Panc1 (cell line): ENCODE data around the gene ZBTB7C. TPM values are rescaled to one million over a fixed set of nuclear protein-coding genes. Genes with fewer than 3 reads are reported as not detected.

Experiments used
- ATAC-seq: fragments of 200-7000 bp; cut with Tn5 transposase; 2 replicates; pipeline ENCODE4 v1.9.1; 2020; ENCODE audit warnings: mild to moderate bottlenecking, moderate library complexity
- BruUV-seq: library from RNA; stranded (reverse); fragments of 400-500 nt; replicated peaks from 2 replicates; lab custom pipeline; 2021; lab: Mats Ljungman, UMichigan
- CTCF ChIA-PET: fragments of 300-600 bp; sonication (Branson Sonifier 250); formaldehyde crosslinking; loops from one replicate; lab custom pipeline; 2022; ENCODE audit warnings: antibody characterized with exemption; lab: Charles Lee
- POLR2A ChIA-PET: fragments of 300-600 bp; sonication (Branson Sonifier 250); formaldehyde crosslinking; loops from one replicate; lab custom pipeline; 2022; ENCODE audit warnings: antibody characterized with exemption; lab: Charles Lee
- DNase-seq: peaks from one replicate; pipeline ENCODE4 v3.0.0-alpha.2; 2010; ENCODE audit warnings: low read depth, low spot score
- H3K27ac ChIP-seq: 2 replicates; pipeline ENCODE4 v1.5.1; 2011; ENCODE audit warnings: mild to moderate bottlenecking, low read length, inconsistent platforms
- H3K27me3 ChIP-seq: fragments of 200-500 bp; sonication (Bioruptor generic); 2 replicates; pipeline ENCODE4 v1.6.0; 2014; ENCODE audit warnings: low read length, inconsistent platforms; ENCODE audit not compliant: control insufficient read depth, insufficient read depth
- H3K36me3 ChIP-seq: fragments of 200-500 bp; sonication (Bioruptor generic); 2 replicates; pipeline ENCODE4 v1.5.1; 2014; ENCODE audit warnings: inconsistent platforms, mild to moderate bottlenecking, low read length, moderate library complexity; ENCODE audit not compliant: control insufficient read depth, insufficient read depth
- H3K4me1 ChIP-seq: 2 replicates; pipeline ENCODE4 v1.5.1; 2011; ENCODE audit warnings: inconsistent platforms, mild to moderate bottlenecking, low read length, moderate library complexity; ENCODE audit not compliant: control insufficient read depth, insufficient read depth
- H3K4me3 ChIP-seq, 2 experiments: 2 replicates each; pipeline ENCODE4 v1.5.1; 2011 to 2012; ENCODE audit warnings: low read depth in 2 of 2, low read length in 2 of 2, mild to moderate bottlenecking in 2 of 2, inconsistent platforms in 1 of 2, moderate library complexity in 1 of 2
- H3K9me3 ChIP-seq: fragments of 200-500 bp; sonication (Bioruptor generic); 2 replicates; pipeline ENCODE4 v1.5.1; 2014; ENCODE audit warnings: low read depth, mild to moderate bottlenecking, inconsistent platforms, low read length, moderate library complexity; ENCODE audit not compliant: control insufficient read depth, insufficient read depth
- POLR2AphosphoS5 ChIP-seq: IDR thresholded peaks from 2 replicates; pipeline ENCODE4 v1.6.1; 2012; ENCODE audit warnings: mild to moderate bottlenecking, low read depth, low read length, moderate library complexity
- REST ChIP-seq, 2 experiments: IDR thresholded peaks; 2 replicates each; pipeline ENCODE4 v1.6.1; 2011 to 2012; ENCODE audit warnings: low read depth in 2 of 2, control low read depth in 1 of 2, low read length in 1 of 2, mild to moderate bottlenecking in 1 of 2, moderate library complexity in 1 of 2; ENCODE audit not compliant: insufficient read depth in 1 of 2
- SIN3A ChIP-seq: IDR thresholded peaks from 2 replicates; pipeline ENCODE4 v1.6.1; 2012; ENCODE audit warnings: low read depth, mild to moderate bottlenecking, low read length, moderate library complexity, borderline replicate concordance; ENCODE audit not compliant: insufficient read depth
- TCF7L2 ChIP-seq: IDR thresholded peaks from 2 replicates; pipeline ENCODE4 v1.6.1; 2011; ENCODE audit warnings: mild to moderate bottlenecking, low read depth, low read length, inconsistent platforms
- in situ Hi-C: cut with HindIII; loops from 2 replicates; pipeline ENCODE4 v1.10.0; 2016; ENCODE audit warnings: low sequenced_read_pairs, low pct_unique_long_range_greater_than_20kb
- intact Hi-C: fragments of 100-400 bp; cut with micrococcal nuclease; formaldehyde crosslinking; loops from one replicate; pipeline ENCODE4 v1.10.0; 2022; ENCODE audit not compliant: unreplicated experiment
- total RNA-seq: library from RNA; stranded (reverse); gene quantifications from one replicate; pipeline ENCODE4 v1.2.1, GENCODE V29; 2021; ENCODE audit not compliant: unreplicated experiment
- TF ChIP-seq, protein P1 (sequence below): fragments of 450-650 bp; IDR thresholded peaks from 2 replicates; pipeline ENCODE4 v1.5.1; 2017; ENCODE audit warnings: mild to moderate bottlenecking

The ZBTB7C gene
- total RNA-seq, 1 experiment from 2014 or later = 0.03 TPM

DNA sequence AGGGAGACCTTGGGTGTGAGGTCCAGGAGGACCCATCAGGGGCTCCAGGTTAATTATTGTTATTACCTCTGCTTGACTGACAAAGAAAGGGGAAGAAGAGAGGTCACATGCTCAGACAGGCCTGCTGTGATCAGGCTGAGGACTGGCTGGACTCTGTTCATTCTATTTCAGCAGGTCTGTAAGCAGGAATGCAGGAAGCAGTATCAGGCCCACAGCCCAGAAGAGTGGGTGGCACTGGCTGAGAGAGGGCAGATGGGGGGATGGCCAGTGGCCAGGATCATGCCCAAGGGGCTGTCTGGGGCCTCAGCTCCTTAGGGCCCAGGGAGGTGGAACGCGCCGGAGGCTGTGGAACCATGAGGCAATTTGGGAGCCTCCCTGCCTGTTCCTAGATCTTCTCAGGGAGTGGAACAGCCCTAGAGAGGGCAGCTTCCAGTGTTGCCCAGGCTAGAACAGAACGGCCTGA lies 43.7 kb upstream of the ZBTB7C start:
- no TSS peak for BruUV-seq
- no peaks in the 10 kb centered on the region for H3K27me3 ChIP-seq
- POLR2A ChIA-PET = no interaction called here
- TF ChIP-seq POLR2AphosphoS5 = no peak
- TF ChIP-seq, protein P1, sequence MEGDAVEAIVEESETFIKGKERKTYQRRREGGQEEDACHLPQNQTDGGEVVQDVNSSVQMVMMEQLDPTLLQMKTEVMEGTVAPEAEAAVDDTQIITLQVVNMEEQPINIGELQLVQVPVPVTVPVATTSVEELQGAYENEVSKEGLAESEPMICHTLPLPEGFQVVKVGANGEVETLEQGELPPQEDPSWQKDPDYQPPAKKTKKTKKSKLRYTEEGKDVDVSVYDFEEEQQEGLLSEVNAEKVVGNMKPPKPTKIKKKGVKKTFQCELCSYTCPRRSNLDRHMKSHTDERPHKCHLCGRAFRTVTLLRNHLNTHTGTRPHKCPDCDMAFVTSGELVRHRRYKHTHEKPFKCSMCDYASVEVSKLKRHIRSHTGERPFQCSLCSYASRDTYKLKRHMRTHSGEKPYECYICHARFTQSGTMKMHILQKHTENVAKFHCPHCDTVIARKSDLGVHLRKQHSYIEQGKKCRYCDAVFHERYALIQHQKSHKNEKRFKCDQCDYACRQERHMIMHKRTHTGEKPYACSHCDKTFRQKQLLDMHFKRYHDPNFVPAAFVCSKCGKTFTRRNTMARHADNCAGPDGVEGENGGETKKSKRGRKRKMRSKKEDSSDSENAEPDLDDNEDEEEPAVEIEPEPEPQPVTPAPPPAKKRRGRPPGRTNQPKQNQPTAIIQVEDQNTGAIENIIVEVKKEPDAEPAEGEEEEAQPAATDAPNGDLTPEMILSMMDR = no peak
- no peak for TF ChIP-seq TCF7L2
- no peak for TF ChIP-seq SIN3A
- no peak for TF ChIP-seq REST (IDR thresholded peaks at IDR 0.05; ENCODE audit: insufficient read depth in 1 of 2, low read depth in 2 of 2, low read length in 1 of 2)
- no peak overlapping the region for H3K4me3 ChIP-seq
- no peaks in the 10 kb centered on the region for H3K36me3 ChIP-seq
- H3K9me3 ChIP-seq = no peaks in the 10 kb centered on the region
- CTCF ChIA-PET = no interaction called here
- H3K27ac ChIP-seq = no peak overlapping the region
- DNase-seq (no peak), ATAC-seq (no peak)
- in situ Hi-C loops = no loop called here
- intact Hi-C loops = no loop called here
- H3K4me1 ChIP-seq = no peaks in the 10 kb centered on the region

DNA sequence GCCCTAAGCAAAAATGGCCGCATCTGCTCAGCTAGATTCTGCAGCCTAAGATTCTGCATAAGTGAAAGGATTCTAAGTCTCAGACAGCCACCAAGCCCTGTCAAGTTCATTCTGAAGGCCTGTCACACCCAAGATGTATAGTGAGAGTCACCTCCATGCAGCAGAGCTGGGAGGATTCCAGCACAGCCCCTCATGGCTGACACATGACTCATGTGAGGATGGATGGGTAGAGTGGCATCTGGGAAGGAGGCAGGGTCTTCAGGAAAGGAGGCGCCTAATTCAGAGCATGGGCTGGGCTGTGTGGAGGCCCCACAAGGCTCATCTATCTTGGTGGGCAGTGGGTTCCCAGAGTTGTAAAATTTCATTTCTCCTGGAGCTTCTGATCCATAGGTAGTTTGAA lies 41.5 kb upstream of the ZBTB7C start:
- CTCF ChIA-PET = no interaction called here
- no TSS peak for BruUV-seq
- in situ Hi-C loops (no loop called here), intact Hi-C loops (no loop called here)
- DNase-seq (no peak), ATAC-seq (no peak)
- H3K27ac ChIP-seq = no peak overlapping the region
- no peaks in the 10 kb centered on the region for H3K27me3 ChIP-seq
- TF ChIP-seq, protein P1 = no peak
- no peak for TF ChIP-seq SIN3A
- no peak for TF ChIP-seq REST (IDR thresholded peaks at IDR 0.05; ENCODE audit: insufficient read depth in 1 of 2, low read depth in 2 of 2, low read length in 1 of 2)
- no peak for TF ChIP-seq TCF7L2
- no peak for TF ChIP-seq POLR2AphosphoS5
- H3K4me1 ChIP-seq = no peaks in the 10 kb centered on the region
- no peaks in the 10 kb centered on the region for H3K9me3 ChIP-seq
- no peak overlapping the region for H3K4me3 ChIP-seq
- POLR2A ChIA-PET = no interaction called here
- H3K36me3 ChIP-seq = no peaks in the 10 kb centered on the region
